GM23338 (cell line): ENCODE measurements around the gene EPHB6. TPM values are rescaled to one million over a fixed set of nuclear protein-coding genes. Genes with fewer than 3 reads are reported as not detected.

Experiments used
- ATAC-seq: fragments of 200-7000 bp; cut with Tn5 transposase; 3 replicates; pipeline ENCODE4 v1.9.1; 2020
- DNase-seq: peaks from one replicate; pipeline ENCODE4 v3.0.0-alpha.2; 2015; ENCODE audit warnings: low spot score
- H2AFZ ChIP-seq: fragments of 200-600 bp; sonication (generic); 2 replicates; pipeline ENCODE4 v1.8.0; 2016; ENCODE audit warnings: antibody characterized with exemption, mild to moderate bottlenecking, moderate library complexity
- H3F3A ChIP-seq: fragments of 200-600 bp; sonication (generic); replicated peaks from 2 replicates; pipeline ENCODE4 v1.8.0; 2017; ENCODE audit warnings: antibody characterized with exemption, mixed run types, low read depth
- H3K27ac ChIP-seq: fragments of 200-600 bp; sonication (generic); 2 replicates; pipeline ENCODE4 v1.6.1; 2016; ENCODE audit warnings: low read depth
- H3K27me3 ChIP-seq: fragments of 200-600 bp; sonication (generic); 2 replicates; pipeline ENCODE4 v1.8.0; 2016; ENCODE audit warnings: mild to moderate bottlenecking, mixed run types, moderate library complexity; ENCODE audit not compliant: insufficient read depth
- H3K36me3 ChIP-seq: fragments of 200-600 bp; sonication (generic); 2 replicates; pipeline ENCODE4 v1.8.0; 2016; ENCODE audit warnings: mild to moderate bottlenecking; ENCODE audit not compliant: insufficient read depth
- H3K4me1 ChIP-seq: fragments of 200-600 bp; sonication (generic); 2 replicates; pipeline ENCODE4 v1.8.0; 2016; ENCODE audit warnings: mild to moderate bottlenecking, moderate library complexity; ENCODE audit not compliant: insufficient read depth
- H3K4me2 ChIP-seq: fragments of 200-600 bp; sonication (generic); 2 replicates; pipeline ENCODE4 v1.7.1; 2017; ENCODE audit warnings: mixed run types
- H3K4me3 ChIP-seq: fragments of 200-600 bp; sonication (generic); 2 replicates; pipeline ENCODE4 v1.6.1; 2016; ENCODE audit warnings: mixed run types
- H3K79me2 ChIP-seq: fragments of 200-600 bp; sonication (generic); replicated peaks from 2 replicates; pipeline ENCODE4 v1.8.0; 2017; ENCODE audit warnings: mild to moderate bottlenecking; ENCODE audit not compliant: insufficient read depth
- H3K9me2 ChIP-seq: fragments of 200-600 bp; sonication (generic); 2 replicates; pipeline ENCODE4 v1.8.0; 2017; ENCODE audit not compliant: insufficient read depth
- H4K20me1 ChIP-seq: fragments of 200-600 bp; sonication (generic); replicated peaks from 2 replicates; pipeline ENCODE4 v1.8.0; 2017; ENCODE audit warnings: mild to moderate bottlenecking; ENCODE audit not compliant: insufficient read depth
- H3K27ac Mint-ChIP-seq: 2 replicates; pipeline ENCODE4 v1.8.0; 2020; ENCODE audit warnings: inconsistent platforms, mild to moderate bottlenecking, moderate library complexity, mixed read lengths
- H3K27me3 Mint-ChIP-seq: 3 replicates; pipeline ENCODE4 v1.8.0; 2022; ENCODE audit warnings: low read depth, mild to moderate bottlenecking, moderate library complexity, mixed read lengths, inconsistent platforms; ENCODE audit not compliant: insufficient read depth, poor library complexity
- H3K36me3 Mint-ChIP-seq: 3 replicates; pipeline ENCODE4 v1.8.0; 2021; ENCODE audit warnings: low read depth, mild to moderate bottlenecking, inconsistent platforms, moderate library complexity, mixed read lengths
- H3K4me1 Mint-ChIP-seq: 3 replicates; pipeline ENCODE4 v1.8.0; 2020; ENCODE audit warnings: mild to moderate bottlenecking, inconsistent platforms, mixed read lengths
- H3K4me3 Mint-ChIP-seq: 3 replicates; pipeline ENCODE4 v1.8.0; 2021; ENCODE audit warnings: moderate library complexity, mild to moderate bottlenecking, inconsistent platforms, mixed read lengths
- H3K9me3 Mint-ChIP-seq: 3 replicates; pipeline ENCODE4 v1.8.0; 2020; ENCODE audit warnings: moderate library complexity, mild to moderate bottlenecking, inconsistent platforms, mixed read lengths
- CREB1 ChIP-seq: fragments of 250-450 bp; sonication (Bioruptor Pico); IDR thresholded peaks from 2 replicates; pipeline ENCODE4 v1.5.0; 2020; ENCODE audit warnings: low read depth, mild to moderate bottlenecking, moderate library complexity
- EZH2 ChIP-seq: fragments of 200-600 bp; sonication (generic); IDR thresholded peaks from one replicate; pipeline ENCODE4 v1.8.0; 2017; ENCODE audit warnings: antibody characterized with exemption, mild to moderate bottlenecking, low read depth; ENCODE audit not compliant: unreplicated experiment
- EZH2phosphoT487 ChIP-seq: fragments of 200-600 bp; sonication (generic); IDR thresholded peaks from one replicate; pipeline ENCODE4 v1.8.1; 2018; ENCODE audit warnings: antibody characterized with exemption; ENCODE audit not compliant: unreplicated experiment
- NANOG ChIP-seq: IDR thresholded peaks from 2 replicates; pipeline ENCODE4 v1.6.1; 2016; ENCODE audit warnings: antibody characterized with exemption, borderline replicate concordance
- POLR2AphosphoS5 ChIP-seq: IDR thresholded peaks from 2 replicates; pipeline ENCODE4 v1.6.1; 2016; ENCODE audit warnings: antibody characterized with exemption, low read depth
- STAT1 ChIP-seq: IDR thresholded peaks from one replicate; pipeline ENCODE4 v1.6.1; 2016; ENCODE audit warnings: antibody characterized with exemption; ENCODE audit not compliant: unreplicated experiment
- ZNF114 ChIP-seq: fragments of 250-450 bp; sonication (Bioruptor Pico); IDR thresholded peaks from 2 replicates; pipeline ENCODE4 v1.5.0; 2020; ENCODE audit warnings: mild to moderate bottlenecking, moderate library complexity
- ZNF331 ChIP-seq: fragments of 250-450 bp; sonication (Bioruptor Pico); IDR thresholded peaks from 2 replicates; pipeline ENCODE4 v1.5.0; 2020; ENCODE audit warnings: low read depth, mild to moderate bottlenecking, moderate library complexity
- polyA plus RNA-seq: library from polyadenylated mRNA; unstranded; fragments of >200 nt; fragmentation: Nextera tagmentation; extraction: Ambion mirVana; gene quantifications from 2 replicates; pipeline ENCODE4 v1.2.1, GENCODE V29; 2016
- total RNA-seq: library from RNA; depleted of rRNA; stranded (reverse); fragments of >200 nt; shearing (Covaris generic); gene quantifications from 2 replicates; pipeline ENCODE4 v1.2.3, GENCODE V29; 2014
- TF ChIP-seq, protein P1 (sequence below): fragments of 250-450 bp; sonication (Bioruptor Pico); IDR thresholded peaks from 2 replicates; pipeline ENCODE4 v1.5.0; 2020; ENCODE audit warnings: mild to moderate bottlenecking, moderate library complexity
- TF ChIP-seq, protein P2 (sequence below): IDR thresholded peaks from one replicate; pipeline ENCODE4 v1.6.1; 2018; ENCODE audit warnings: antibody characterized with exemption; ENCODE audit not compliant: unreplicated experiment
- TF ChIP-seq, protein P3 (sequence below), 2 experiments: fragments of 200-600 bp in 1 of 2; sonication (generic) in 1 of 2; conservative IDR thresholded peaks; 2 replicates each; pipeline versions ENCODE4 v1.5.1 to v1.6.1; 2016 to 2017; ENCODE audit warnings: antibody characterized with exemption in 2 of 2, low read depth in 2 of 2, mild to moderate bottlenecking in 2 of 2, moderate library complexity in 1 of 2
- TF ChIP-seq, protein P4 (sequence below): IDR thresholded peaks from 2 replicates; pipeline ENCODE4 v1.6.1; 2016; ENCODE audit warnings: antibody characterized with exemption

Gene EPHB6
- total and polyA plus RNA-seq, 2 experiments from 2014 or later: 20.8 to 27.5 TPM

DNA sequence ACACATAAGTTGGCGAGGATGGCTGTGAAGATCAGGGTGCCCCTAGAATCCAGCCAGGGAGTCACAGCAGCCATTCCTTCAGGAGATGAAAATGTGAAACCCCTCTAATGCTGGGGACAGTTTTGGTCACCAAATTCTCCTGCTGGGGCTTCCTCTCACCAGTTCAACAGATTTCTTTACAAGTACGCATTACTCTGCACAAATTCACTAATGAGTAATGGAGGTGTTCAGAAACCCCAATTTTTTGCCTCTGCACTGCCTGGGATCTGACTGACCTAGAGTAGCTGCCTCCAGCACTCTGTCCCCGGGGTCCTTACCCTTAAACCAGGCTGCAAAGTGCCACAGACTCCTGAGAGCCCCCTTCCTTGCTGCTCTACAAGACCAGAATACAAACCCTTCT is 62.6 kb downstream of the EPHB6 start (continued):
- TF ChIP-seq, protein P1, sequence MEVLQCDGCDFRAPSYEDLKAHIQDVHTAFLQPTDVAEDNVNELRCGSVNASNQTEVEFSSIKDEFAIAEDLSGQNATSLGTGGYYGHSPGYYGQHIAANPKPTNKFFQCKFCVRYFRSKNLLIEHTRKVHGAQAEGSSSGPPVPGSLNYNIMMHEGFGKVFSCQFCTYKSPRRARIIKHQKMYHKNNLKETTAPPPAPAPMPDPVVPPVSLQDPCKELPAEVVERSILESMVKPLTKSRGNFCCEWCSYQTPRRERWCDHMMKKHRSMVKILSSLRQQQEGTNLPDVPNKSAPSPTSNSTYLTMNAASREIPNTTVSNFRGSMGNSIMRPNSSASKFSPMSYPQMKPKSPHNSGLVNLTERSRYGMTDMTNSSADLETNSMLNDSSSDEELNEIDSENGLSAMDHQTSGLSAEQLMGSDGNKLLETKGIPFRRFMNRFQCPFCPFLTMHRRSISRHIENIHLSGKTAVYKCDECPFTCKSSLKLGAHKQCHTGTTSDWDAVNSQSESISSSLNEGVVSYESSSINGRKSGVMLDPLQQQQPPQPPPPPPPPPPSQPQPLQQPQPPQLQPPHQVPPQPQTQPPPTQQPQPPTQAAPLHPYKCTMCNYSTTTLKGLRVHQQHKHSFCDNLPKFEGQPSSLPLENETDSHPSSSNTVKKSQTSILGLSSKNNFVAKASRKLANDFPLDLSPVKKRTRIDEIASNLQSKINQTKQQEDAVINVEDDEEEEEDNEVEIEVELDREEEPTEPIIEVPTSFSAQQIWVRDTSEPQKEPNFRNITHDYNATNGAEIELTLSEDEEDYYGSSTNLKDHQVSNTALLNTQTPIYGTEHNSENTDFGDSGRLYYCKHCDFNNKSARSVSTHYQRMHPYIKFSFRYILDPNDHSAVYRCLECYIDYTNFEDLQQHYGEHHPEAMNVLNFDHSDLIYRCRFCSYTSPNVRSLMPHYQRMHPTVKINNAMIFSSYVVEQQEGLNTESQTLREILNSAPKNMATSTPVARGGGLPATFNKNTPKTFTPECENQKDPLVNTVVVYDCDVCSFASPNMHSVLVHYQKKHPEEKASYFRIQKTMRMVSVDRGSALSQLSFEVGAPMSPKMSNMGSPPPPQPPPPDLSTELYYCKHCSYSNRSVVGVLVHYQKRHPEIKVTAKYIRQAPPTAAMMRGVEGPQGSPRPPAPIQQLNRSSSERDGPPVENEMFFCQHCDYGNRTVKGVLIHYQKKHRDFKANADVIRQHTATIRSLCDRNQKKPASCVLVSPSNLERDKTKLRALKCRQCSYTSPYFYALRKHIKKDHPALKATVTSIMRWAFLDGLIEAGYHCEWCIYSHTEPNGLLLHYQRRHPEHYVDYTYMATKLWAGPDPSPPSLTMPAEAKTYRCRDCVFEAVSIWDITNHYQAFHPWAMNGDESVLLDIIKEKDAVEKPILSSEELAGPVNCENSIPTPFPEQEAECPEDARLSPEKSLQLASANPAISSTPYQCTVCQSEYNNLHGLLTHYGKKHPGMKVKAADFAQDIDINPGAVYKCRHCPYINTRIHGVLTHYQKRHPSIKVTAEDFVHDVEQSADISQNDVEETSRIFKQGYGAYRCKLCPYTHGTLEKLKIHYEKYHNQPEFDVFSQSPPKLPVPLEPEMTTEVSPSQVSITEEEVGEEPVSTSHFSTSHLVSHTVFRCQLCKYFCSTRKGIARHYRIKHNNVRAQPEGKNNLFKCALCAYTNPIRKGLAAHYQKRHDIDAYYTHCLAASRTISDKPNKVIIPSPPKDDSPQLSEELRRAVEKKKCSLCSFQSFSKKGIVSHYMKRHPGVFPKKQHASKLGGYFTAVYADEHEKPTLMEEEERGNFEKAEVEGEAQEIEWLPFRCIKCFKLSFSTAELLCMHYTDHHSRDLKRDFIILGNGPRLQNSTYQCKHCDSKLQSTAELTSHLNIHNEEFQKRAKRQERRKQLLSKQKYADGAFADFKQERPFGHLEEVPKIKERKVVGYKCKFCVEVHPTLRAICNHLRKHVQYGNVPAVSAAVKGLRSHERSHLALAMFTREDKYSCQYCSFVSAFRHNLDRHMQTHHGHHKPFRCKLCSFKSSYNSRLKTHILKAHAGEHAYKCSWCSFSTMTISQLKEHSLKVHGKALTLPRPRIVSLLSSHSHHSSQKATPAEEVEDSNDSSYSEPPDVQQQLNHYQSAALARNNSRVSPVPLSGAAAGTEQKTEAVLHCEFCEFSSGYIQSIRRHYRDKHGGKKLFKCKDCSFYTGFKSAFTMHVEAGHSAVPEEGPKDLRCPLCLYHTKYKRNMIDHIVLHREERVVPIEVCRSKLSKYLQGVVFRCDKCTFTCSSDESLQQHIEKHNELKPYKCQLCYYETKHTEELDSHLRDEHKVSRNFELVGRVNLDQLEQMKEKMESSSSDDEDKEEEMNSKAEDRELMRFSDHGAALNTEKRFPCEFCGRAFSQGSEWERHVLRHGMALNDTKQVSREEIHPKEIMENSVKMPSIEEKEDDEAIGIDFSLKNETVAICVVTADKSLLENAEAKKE (CRISPR knock-in tag): no peak
- no peak for TF ChIP-seq ZNF331

DNA sequence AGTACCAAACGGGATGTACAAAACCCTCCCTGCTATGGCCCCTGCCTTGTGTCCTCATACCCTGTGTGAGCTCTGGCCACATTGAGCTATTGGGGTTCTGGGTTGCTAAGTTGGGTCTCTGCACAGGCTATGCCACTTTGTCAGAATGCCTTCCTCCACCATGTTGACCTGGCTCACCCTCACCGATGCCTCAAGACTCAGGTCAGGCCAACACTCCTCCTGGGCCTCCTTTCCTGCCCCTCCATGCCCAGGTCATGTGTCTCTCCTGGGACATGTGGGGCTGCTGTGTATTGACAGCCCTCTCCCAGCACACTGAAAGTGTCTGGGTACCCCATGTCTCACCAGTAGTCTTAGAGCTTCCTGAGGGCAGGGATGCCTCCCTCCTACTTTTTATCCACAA is 64.0 kb downstream of the EPHB6 start:
- DNase-seq (no peak), ATAC-seq (no peak)
- Mint-ChIP-seq H3K27ac (no peak overlapping the region), H3K27me3 (peaks cover 6% of the 10 kb centered on the region), H3K36me3 (no peaks in the 10 kb centered on the region), H3K4me1 (peaks cover under 1% of the 10 kb centered on the region; the same call in 1 of the 3 replicates), H3K4me3 (no peak overlapping the region), H3K9me3 (no peaks in the 10 kb centered on the region; the same call in 2 of the 3 replicates)
- H3K36me3 ChIP-seq: no peaks in the 10 kb centered on the region
- peaks cover 6% of the 10 kb centered on the region; the same call in 1 of the 2 replicates for H3K9me2 ChIP-seq
- no peaks in the 10 kb centered on the region for H3K27me3 ChIP-seq
- H2AFZ ChIP-seq: no peak overlapping the region
- no peaks in the 10 kb centered on the region for H3K79me2 ChIP-seq
- H3K4me3 ChIP-seq: no peak overlapping the region
- no peak overlapping the region for H3K4me2 ChIP-seq
- H4K20me1 ChIP-seq: no peaks in the 10 kb centered on the region
- H3K4me1 ChIP-seq: no peaks in the 10 kb centered on the region
- no peaks in the 10 kb centered on the region for H3F3A ChIP-seq
- no peak overlapping the region for H3K27ac ChIP-seq
- TF ChIP-seq, protein P2, sequence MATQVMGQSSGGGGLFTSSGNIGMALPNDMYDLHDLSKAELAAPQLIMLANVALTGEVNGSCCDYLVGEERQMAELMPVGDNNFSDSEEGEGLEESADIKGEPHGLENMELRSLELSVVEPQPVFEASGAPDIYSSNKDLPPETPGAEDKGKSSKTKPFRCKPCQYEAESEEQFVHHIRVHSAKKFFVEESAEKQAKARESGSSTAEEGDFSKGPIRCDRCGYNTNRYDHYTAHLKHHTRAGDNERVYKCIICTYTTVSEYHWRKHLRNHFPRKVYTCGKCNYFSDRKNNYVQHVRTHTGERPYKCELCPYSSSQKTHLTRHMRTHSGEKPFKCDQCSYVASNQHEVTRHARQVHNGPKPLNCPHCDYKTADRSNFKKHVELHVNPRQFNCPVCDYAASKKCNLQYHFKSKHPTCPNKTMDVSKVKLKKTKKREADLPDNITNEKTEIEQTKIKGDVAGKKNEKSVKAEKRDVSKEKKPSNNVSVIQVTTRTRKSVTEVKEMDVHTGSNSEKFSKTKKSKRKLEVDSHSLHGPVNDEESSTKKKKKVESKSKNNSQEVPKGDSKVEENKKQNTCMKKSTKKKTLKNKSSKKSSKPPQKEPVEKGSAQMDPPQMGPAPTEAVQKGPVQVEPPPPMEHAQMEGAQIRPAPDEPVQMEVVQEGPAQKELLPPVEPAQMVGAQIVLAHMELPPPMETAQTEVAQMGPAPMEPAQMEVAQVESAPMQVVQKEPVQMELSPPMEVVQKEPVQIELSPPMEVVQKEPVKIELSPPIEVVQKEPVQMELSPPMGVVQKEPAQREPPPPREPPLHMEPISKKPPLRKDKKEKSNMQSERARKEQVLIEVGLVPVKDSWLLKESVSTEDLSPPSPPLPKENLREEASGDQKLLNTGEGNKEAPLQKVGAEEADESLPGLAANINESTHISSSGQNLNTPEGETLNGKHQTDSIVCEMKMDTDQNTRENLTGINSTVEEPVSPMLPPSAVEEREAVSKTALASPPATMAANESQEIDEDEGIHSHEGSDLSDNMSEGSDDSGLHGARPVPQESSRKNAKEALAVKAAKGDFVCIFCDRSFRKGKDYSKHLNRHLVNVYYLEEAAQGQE: no peak
- TF ChIP-seq ZNF114 (CRISPR knock-in tag): no peak
- TF ChIP-seq EZH2: no peak
- TF ChIP-seq, protein P3, sequence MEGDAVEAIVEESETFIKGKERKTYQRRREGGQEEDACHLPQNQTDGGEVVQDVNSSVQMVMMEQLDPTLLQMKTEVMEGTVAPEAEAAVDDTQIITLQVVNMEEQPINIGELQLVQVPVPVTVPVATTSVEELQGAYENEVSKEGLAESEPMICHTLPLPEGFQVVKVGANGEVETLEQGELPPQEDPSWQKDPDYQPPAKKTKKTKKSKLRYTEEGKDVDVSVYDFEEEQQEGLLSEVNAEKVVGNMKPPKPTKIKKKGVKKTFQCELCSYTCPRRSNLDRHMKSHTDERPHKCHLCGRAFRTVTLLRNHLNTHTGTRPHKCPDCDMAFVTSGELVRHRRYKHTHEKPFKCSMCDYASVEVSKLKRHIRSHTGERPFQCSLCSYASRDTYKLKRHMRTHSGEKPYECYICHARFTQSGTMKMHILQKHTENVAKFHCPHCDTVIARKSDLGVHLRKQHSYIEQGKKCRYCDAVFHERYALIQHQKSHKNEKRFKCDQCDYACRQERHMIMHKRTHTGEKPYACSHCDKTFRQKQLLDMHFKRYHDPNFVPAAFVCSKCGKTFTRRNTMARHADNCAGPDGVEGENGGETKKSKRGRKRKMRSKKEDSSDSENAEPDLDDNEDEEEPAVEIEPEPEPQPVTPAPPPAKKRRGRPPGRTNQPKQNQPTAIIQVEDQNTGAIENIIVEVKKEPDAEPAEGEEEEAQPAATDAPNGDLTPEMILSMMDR (conservative IDR thresholded peaks at IDR 0.05; ENCODE audit: low read depth in 2 of 2): no peak
- TF ChIP-seq, protein P4, sequence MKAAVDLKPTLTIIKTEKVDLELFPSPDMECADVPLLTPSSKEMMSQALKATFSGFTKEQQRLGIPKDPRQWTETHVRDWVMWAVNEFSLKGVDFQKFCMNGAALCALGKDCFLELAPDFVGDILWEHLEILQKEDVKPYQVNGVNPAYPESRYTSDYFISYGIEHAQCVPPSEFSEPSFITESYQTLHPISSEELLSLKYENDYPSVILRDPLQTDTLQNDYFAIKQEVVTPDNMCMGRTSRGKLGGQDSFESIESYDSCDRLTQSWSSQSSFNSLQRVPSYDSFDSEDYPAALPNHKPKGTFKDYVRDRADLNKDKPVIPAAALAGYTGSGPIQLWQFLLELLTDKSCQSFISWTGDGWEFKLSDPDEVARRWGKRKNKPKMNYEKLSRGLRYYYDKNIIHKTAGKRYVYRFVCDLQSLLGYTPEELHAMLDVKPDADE: no peak
- no peak for TF ChIP-seq EZH2phosphoT487
- no peak for TF ChIP-seq STAT1
- TF ChIP-seq ZNF331: no peak
- TF ChIP-seq NANOG: no peak
- TF ChIP-seq POLR2AphosphoS5: no peak
- no peak for TF ChIP-seq CREB1 (CRISPR knock-in tag)
